G401 (cell line): Measurements from ENCODE around the gene PKD2L1. TPM values are rescaled to one million over a fixed set of nuclear protein-coding genes. Genes with fewer than 3 reads are reported as not detected.
"Not testable (repeated sequence)": the region's sequence is repeated elsewhere in the genome, so short reads cannot be mapped to it uniquely, and the experiment has no call there.

Experiments used
- DNase-seq: peaks from one replicate; pipeline ENCODE4 v3.0.0-alpha.2; 2015; ENCODE audit warnings: low spot score
- in situ Hi-C: cut with HindIII; loops from 2 replicates; pipeline ENCODE4 v1.10.0; 2016; ENCODE audit warnings: low sequenced_read_pairs, mixed read lengths
- total RNA-seq: library from RNA; depleted of rRNA; stranded (reverse); fragments of >200 nt; shearing (Covaris generic); gene quantifications from 2 replicates; pipeline ENCODE4 v1.2.3, GENCODE V29; 2014

The PKD2L1 gene
- total RNA-seq, 1 experiment from 2014 or later: not detected

GRCh38 chr10:100303724-100304319, 26.2 kb downstream of the PKD2L1 start:
- peak; percentile 47 for DNase-seq

GRCh38 chr10:100301123-100301522, 28.9 kb downstream of the PKD2L1 start:
- DNase-seq, in situ Hi-C loops: not testable (repeated sequence)

More at GRCh38 chr10:100303724-100304319, 26.2 kb downstream of the PKD2L1 start:
- in situ Hi-C loops: no loop called here

GRCh38 chr10:100297242-100297641, 32.8 kb downstream of the PKD2L1 start:
- in situ Hi-C loops: no loop called here
- no peak for DNase-seq

DNA sequence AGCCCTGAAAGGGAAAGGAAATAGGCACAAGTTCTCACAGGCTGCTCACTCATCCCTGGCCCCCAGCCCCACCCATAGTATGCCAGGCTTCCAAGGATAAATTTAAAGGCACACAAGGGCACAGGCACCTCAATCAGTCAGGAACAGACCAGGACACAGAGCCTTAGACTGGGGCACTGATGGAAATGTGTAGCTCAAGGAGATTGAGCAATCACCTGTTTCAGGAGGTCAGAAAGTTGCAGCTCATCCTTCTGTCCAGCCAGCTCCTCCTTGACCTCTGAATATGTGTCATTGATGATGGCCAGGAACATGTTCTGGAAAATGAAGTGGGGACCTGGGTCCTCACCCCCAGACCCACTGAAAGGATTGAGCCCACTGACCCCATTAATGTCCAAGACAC, 37.0 kb downstream of the PKD2L1 start:
- in situ Hi-C loops: no loop called here
- DNase-seq: no peak

DNA sequence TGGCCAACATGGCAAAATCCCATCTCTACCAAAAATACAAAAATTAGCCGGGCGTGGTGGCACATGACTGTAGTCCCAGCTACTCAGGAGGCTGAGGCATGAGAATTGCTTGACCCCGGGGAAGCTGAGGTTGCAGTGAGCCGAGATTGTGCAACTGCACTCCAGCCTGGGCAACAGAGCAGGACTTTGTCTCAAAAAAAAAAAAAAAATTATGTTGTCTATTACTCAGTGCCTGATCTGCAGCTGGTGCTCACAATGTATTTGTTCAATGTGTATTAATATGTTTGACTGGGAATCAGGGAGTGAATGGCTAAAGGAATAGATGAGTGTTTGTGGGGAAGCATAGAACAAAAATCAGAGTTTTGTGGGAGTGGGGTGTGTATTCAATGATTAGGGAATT, 37.7 kb downstream of the PKD2L1 start:
- in situ Hi-C loops: not testable (repeated sequence)

DNA sequence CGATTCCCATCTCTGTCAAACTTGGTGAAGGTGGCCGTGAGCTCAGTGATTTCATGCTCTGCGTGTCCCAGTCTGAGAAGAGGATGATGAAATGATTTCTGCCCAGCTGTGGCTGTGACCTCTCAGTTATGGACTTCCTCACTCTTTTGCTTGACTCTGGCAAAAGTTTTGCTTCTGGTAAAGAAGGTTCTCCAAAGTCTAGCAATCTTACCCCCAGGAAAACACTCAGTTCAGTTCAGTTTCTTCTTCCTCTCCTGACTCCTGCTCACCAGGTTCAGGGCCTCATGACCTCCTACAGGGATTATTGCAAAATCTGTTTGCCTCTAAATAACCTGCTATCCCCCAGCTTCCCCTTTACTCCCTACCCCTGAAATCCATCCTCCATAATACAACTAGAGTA, 38.7 kb downstream of the PKD2L1 start:
- no peak for DNase-seq
- in situ Hi-C loops: no loop called here

More for the DNA sequence above, 37.7 kb downstream of the PKD2L1 start:
- DNase-seq: not testable (repeated sequence)

- DNase-seq: no peak
- in situ Hi-C loops: no loop called here
These were observed 40.4 kb downstream of the PKD2L1 start for GRCh38 chr10:100289641-100290040.

DNA sequence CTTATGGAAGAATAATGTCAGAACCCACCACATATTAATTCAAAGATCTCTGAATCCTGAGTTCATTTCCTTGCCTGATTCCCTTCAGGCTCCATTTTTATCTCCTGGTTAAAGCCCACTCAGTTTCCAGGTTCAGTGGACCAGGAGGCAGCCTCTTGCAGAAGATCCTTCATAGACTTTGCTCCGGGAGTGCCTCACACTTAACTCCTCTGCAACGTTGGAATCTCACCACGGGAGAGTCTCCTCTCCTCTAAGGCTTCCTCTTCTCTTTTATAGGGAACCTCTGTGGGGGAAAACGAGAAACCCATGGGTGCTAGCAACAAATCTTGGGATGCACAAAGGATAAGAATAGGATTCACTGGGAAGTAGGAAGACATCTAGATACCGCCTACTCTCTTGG, 41.8 kb downstream of the PKD2L1 start:
- in situ Hi-C loops: no loop called here
- DNase-seq: no peak

GRCh38 chr10:100287756-100288155, 42.3 kb downstream of the PKD2L1 start:
- in situ Hi-C loops: no loop called here
- no peak for DNase-seq

GRCh38 chr10:100286051-100287033, 43.7 kb downstream of the PKD2L1 start, which contains the start of gene BLOC1S2:
BLOC1S2 (minus strand) TSS chr10:100286680; CDS start chr10:100286659, 21 bp downstream.
- in situ Hi-C loops: no loop called here

GRCh38 chr10:100285326-100285725, 44.7 kb downstream of the PKD2L1 start:
- in situ Hi-C loops: not testable (repeated sequence)
- peak; percentile 9 for DNase-seq

More at GRCh38 chr10:100286051-100287033, 43.7 kb downstream of the PKD2L1 start, which contains the start of gene BLOC1S2:
- peak; percentile 87 for DNase-seq

GRCh38 chr10:100282907-100283306, 47.1 kb downstream of the PKD2L1 start:
- in situ Hi-C loops: no loop called here
- no peak for DNase-seq

- DNase-seq, in situ Hi-C loops: not testable (repeated sequence)
These were observed 53.1 kb downstream of the PKD2L1 start for GRCh38 chr10:100276971-100277370.

DNA sequence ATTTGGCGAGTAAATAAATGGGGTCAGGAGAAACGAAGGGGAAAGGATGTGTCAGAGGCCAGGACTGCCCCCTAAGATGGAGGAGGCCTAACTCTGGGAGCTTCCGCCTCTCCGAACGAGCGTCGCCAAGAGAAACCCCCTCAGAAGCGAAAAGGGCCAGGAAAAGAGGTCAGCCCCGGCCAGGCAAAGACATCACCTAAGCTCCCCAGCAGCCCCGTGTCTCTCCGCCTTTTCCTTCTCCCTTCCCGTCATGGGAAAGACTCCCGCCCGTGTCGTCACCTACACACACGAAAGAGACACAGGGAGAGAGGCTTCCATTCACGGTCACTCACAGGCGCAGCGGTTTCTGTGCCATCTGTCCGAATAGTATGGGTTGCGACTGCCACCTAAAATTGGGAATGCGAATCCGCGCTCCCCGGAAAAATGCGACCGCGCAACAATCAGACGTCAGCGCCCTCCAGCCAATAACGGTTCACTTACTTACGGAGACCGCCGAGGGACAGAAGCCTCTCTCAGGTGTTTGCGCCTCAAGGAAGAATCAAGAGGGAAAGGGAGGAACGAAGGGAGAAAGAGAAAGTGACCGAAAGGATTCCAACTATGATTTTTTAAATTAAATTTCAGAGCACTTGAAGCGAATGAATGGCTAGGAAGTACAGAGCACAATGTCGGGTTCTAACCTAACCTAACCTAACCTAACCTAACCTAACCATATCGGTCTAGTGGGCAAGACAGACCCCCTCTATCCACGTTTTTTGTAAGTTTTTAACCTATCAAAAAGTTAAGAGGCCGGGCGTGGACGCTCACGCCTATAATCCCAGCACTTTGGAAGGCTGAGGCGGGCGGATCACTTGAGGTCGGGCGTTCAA, 62.6 kb downstream of the PKD2L1 start, which contains the start of gene CWF19L1:
TSS of gene CWF19L1 (minus strand) at position 400 of the 866 bp plus-strand sequence. CDS start at position 355, 45 bp downstream.
- DNase-seq: peak; percentile 89
- in situ Hi-C loops: no loop called here

DNA sequence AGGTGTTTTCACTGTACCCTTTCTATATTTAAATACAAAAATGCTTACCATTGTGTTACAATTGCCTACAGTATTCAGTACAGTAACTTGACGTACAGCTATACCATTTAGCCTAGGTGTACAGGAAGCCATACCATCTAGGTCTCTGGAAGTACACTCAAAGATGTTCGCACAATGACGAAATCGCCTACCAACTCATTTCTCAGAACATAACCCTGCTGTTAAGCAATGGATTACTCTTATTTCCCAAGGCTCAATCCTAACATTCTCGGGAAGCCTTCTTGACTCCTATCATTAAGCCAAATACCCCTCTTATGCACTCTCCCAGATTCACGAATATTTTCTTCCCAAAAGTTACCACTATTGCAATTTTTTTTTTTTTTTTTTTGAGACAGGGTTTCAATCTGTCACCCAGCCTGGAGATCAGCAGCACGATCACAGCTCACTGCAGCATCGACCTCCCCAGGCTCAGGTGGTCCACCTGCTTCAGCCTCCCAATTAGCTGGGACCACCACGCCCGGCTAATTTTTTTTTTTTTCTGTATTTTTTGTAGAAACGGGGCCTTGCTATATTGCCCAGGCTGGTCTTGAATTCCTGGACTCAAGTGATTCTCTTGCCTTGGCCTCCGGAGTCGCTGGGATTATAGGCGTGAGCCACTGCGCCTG, 64.1 kb downstream of the PKD2L1 start:
- in situ Hi-C loops: no loop called here
- DNase-seq: no peak

GRCh38 chr10:100254191-100254590, 75.8 kb downstream of the PKD2L1 start:
- DNase-seq: no peak
- in situ Hi-C loops: no loop called here

DNA sequence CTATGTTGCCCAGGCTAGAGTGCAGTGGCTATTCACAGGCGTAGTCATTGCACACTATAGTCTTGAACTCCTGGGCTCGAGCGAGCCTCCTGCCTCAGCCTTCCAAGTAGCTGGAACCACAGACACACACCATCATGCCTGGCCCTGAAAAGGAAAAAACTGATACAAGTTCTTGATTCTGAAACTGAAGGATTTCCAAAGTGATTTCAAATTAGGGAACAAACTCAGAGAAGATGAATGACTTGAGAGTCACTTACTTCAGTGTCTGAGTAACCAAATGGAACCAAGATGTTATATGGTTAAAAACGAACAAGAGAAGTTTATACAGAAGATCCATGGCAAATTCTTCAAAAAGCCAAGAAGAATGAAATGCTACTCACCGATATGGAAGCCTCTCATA, 77.0 kb downstream of the PKD2L1 start:
- in situ Hi-C loops: no loop called here
- DNase-seq: no peak

GRCh38 chr10:100248820-100249219, 81.2 kb downstream of the PKD2L1 start:
- in situ Hi-C loops: no loop called here
- DNase-seq: no peak
